SK-N-SH (cell line): Measurements from ENCODE around the gene NARS2. TPM values are rescaled to one million over a fixed set of nuclear protein-coding genes. Genes with fewer than 3 reads are reported as not detected.

ENCODE experiments used
- CTCF ChIA-PET: fragments of 300-600, 350-600 bp; formaldehyde crosslinking; extraction: SDS; loops from one replicate; lab custom pipeline; 2021; lab: Yijun Ruan, JAX
- POLR2A ChIA-PET: fragments of 350-600 bp; sonication (Branson Sonifier 250); formaldehyde crosslinking; extraction: SDS; loops from one replicate; lab custom pipeline; 2020; ENCODE audit warnings: antibody characterized with exemption, inconsistent platforms; lab: Yijun Ruan, JAX
- DNase-seq: peaks from one replicate; pipeline ENCODE4 v3.0.0; 2012
- H2AFZ ChIP-seq: fragments of 200-600 bp; sonication (generic); 2 replicates; pipeline ENCODE4 v1.8.1; 2016; ENCODE audit warnings: antibody characterized with exemption, mild to moderate bottlenecking, low read depth
- H3F3A ChIP-seq: fragments of 200-600 bp; sonication (generic); replicated peaks from 2 replicates; pipeline ENCODE3; 2016; ENCODE audit warnings: antibody characterized with exemption, mild to moderate bottlenecking; ENCODE audit not compliant: insufficient read depth
- H3K27ac ChIP-seq, 2 experiments: fragments of 200-500 bp in 1 of 2; fragments of 200-600 bp in 1 of 2; sonication (Bioruptor generic) in 1 of 2; sonication (generic), shearing (Covaris generic) in 1 of 2; 2 replicates each; pipeline versions ENCODE4 v1.5.1 to v1.6.1; 2014 to 2016; ENCODE audit warnings: low read depth in 2 of 2, inconsistent platforms in 1 of 2, low read length in 1 of 2, mild to moderate bottlenecking in 1 of 2, mixed read lengths in 1 of 2
- H3K27me3 ChIP-seq: fragments of 200-600 bp; sonication (generic), shearing (Covaris generic); 2 replicates; pipeline ENCODE4 v1.6.1; 2016; ENCODE audit warnings: mixed run types; ENCODE audit not compliant: insufficient read depth
- H3K36me3 ChIP-seq, 2 experiments: fragments of 200-500 bp in 1 of 2; fragments of 200-600 bp in 1 of 2; sonication (Bioruptor generic) in 1 of 2; sonication (generic) in 1 of 2; replicated peaks in 1 of 2; 2 replicates each; pipeline versions ENCODE3 to v1.5.1; 2014 to 2016; ENCODE audit warnings: low read length in 1 of 2, mild to moderate bottlenecking in 1 of 2; ENCODE audit not compliant: insufficient read depth in 2 of 2, control insufficient read depth in 1 of 2
- H3K4me1 ChIP-seq, 2 experiments: fragments of 200-500 bp in 1 of 2; fragments of 200-600 bp in 1 of 2; sonication (Bioruptor generic) in 1 of 2; sonication (generic), shearing (Covaris generic) in 1 of 2; 2 replicates each; pipeline versions ENCODE4 v1.5.1 to v1.6.1; 2014 to 2016; ENCODE audit warnings: low read depth in 1 of 2, low read length in 1 of 2, mixed run types in 1 of 2; ENCODE audit not compliant: insufficient read depth in 2 of 2, control insufficient read depth in 1 of 2
- H3K4me2 ChIP-seq: fragments of 200-600 bp; sonication (generic), shearing (Covaris generic); 2 replicates; pipeline ENCODE4 v1.6.1; 2017; ENCODE audit warnings: mixed run types
- H3K4me3 ChIP-seq, 2 experiments: fragments of 200-500 bp in 1 of 2; fragments of 200-600 bp in 1 of 2; sonication (Bioruptor generic) in 1 of 2; sonication (generic), shearing (Covaris generic) in 1 of 2; 2 replicates each; pipeline versions ENCODE4 v1.5.1 to v1.8.1; 2014 to 2016; ENCODE audit warnings: low read depth in 2 of 2, inconsistent platforms in 1 of 2, low read length in 1 of 2, mild to moderate bottlenecking in 1 of 2, mixed read lengths in 1 of 2, moderate library complexity in 1 of 2
- H3K79me2 ChIP-seq: fragments of 200-600 bp; sonication (generic); 2 replicates; pipeline ENCODE4 v1.8.1; 2017; ENCODE audit warnings: mild to moderate bottlenecking; ENCODE audit not compliant: insufficient read depth
- H3K9ac ChIP-seq: fragments of 200-600 bp; sonication (generic); 2 replicates; pipeline ENCODE4 v1.6.1; 2017; ENCODE audit warnings: mixed run types
- H3K9me2 ChIP-seq: fragments of 200-600 bp; sonication (generic); 2 replicates; pipeline ENCODE4 v1.6.1; 2017; ENCODE audit warnings: mixed run types
- H3K9me3 ChIP-seq: fragments of 200-600 bp; sonication (generic); 2 replicates; pipeline ENCODE4 v1.6.1; 2017; ENCODE audit warnings: mixed run types, mild to moderate bottlenecking, moderate library complexity
- H4K20me1 ChIP-seq: fragments of 200-600 bp; sonication (generic); 2 replicates; pipeline ENCODE4 v1.6.1; 2017; ENCODE audit warnings: mild to moderate bottlenecking, mixed run types; ENCODE audit not compliant: insufficient read depth
- CHD2 ChIP-seq: fragments of 150-350 bp; IDR thresholded peaks from 2 replicates; pipeline ENCODE4 v1.6.1; 2018; ENCODE audit warnings: low read length; ENCODE audit not compliant: partially characterized antibody
- EP300 ChIP-seq, 2 experiments: IDR thresholded peaks; 2 replicates each; pipeline versions ENCODE4 v1.4.0 to v1.6.1; 2012; ENCODE audit warnings: borderline replicate concordance in 1 of 2, low read depth in 1 of 2, low read length in 1 of 2
- FOSL2 ChIP-seq: IDR thresholded peaks from 2 replicates; pipeline ENCODE4 v1.4.0; 2012; ENCODE audit warnings: low read depth, mild to moderate bottlenecking, moderate library complexity, borderline replicate concordance
- FOXJ3 ChIP-seq: sonication (generic); formaldehyde crosslinking; IDR thresholded peaks from 2 replicates; pipeline ENCODE4 v1.5.1; 2020; ENCODE audit warnings: mild to moderate bottlenecking, missing genetic modification reagents
- GATA2 ChIP-seq: sonication (generic); formaldehyde crosslinking; IDR thresholded peaks from 2 replicates; pipeline ENCODE4 v1.5.0; 2020; ENCODE audit warnings: mild to moderate bottlenecking, missing genetic modification reagents
- MXI1 ChIP-seq: IDR thresholded peaks from 2 replicates; pipeline ENCODE4 v1.6.1; 2012; ENCODE audit warnings: mild to moderate bottlenecking, low read depth, low read length, improper control_type of control experiment
- NRF1 ChIP-seq: IDR thresholded peaks from 2 replicates; pipeline ENCODE4 v1.6.1; 2012; ENCODE audit warnings: low read depth, mild to moderate bottlenecking, low read length
- PBX3 ChIP-seq: IDR thresholded peaks from 2 replicates; pipeline ENCODE4; 2012
- POLR2AphosphoS5 ChIP-seq: IDR thresholded peaks from 2 replicates; pipeline ENCODE4 v1.6.1; 2012; ENCODE audit warnings: low read depth, low read length
- RAD21 ChIP-seq: IDR thresholded peaks from 2 replicates; pipeline ENCODE4 v1.6.1; 2012; ENCODE audit warnings: mild to moderate bottlenecking, low read length
- RCOR1 ChIP-seq: fragments of 150-350 bp; IDR thresholded peaks from 2 replicates; pipeline ENCODE4 v1.6.1; 2017; ENCODE audit warnings: antibody characterized with exemption, low read length
- RFX5 ChIP-seq: IDR thresholded peaks from 2 replicates; pipeline ENCODE4 v1.6.1; 2012; ENCODE audit warnings: mild to moderate bottlenecking, improper control_type of control experiment, low read length
- RXRA ChIP-seq: IDR thresholded peaks from 2 replicates; pipeline ENCODE4 v1.4.0; 2012; ENCODE audit warnings: low read depth, mild to moderate bottlenecking, borderline replicate concordance
- SMC3 ChIP-seq: IDR thresholded peaks from 2 replicates; pipeline ENCODE4 v1.6.1; 2012; ENCODE audit warnings: low read depth, low read length, improper control_type of control experiment
- TCF12 ChIP-seq: IDR thresholded peaks from 2 replicates; pipeline ENCODE4 v1.4.0; 2012
- YY1 ChIP-seq: IDR thresholded peaks from 2 replicates; pipeline ENCODE4 v1.4.0; 2012; ENCODE audit warnings: low read depth, mild to moderate bottlenecking
- WGBS: methylation state at CpG from one replicate; pipeline ENCODE4 v1.1.6; 2017; ENCODE audit warnings: low lambda C conversion rate; 5-methylcytosine and 5-hydroxymethylcytosine counted together
- polyA plus RNA-seq, 3 experiments: library from polyadenylated mRNA; depleted of rRNA; stranded (reverse); fragments of >200 nt; gene quantifications; 2 replicates each; pipeline ENCODE4 v1.2.3, GENCODE V29; 2012

The NARS2 gene
- polyA plus RNA-seq, 1 of the 3 experiments (the other 2 are of a cell fraction), result 8.9 TPM

- H3K36me3 ChIP-seq, result no peaks in the 10 kb centered on the region
- TF ChIP-seq RFX5, result no peak
- TF ChIP-seq FOSL2, result no peak
- TF ChIP-seq RXRA, result no peak
- TF ChIP-seq YY1, result no peak
- peak; percentile 30; the same call in 1 of the 2 replicates for TF ChIP-seq GATA2
- TF ChIP-seq CHD2, result peak; percentile 22
- peak; percentile 49; the same call in 1 of the 2 replicates for TF ChIP-seq MXI1
- peak; percentile 27 for TF ChIP-seq RAD21
- TF ChIP-seq, all 33 proteins: peak for 4
- WGBS, result 62% methylated on average over 4 of the region's 4 CpGs
- Histone ChIP-seq H3K4me1 (peaks cover 20 to 61% of the 10 kb centered on the region in 2 experiments), H3K4me3 (no peak overlapping the region), H4K20me1 (no peaks in the 10 kb centered on the region), H3F3A (peaks cover 7% of the 10 kb centered on the region), H3K4me2 (0 out of 2 replicates have a peak overlapping the region, but pooled peaks have one; percentile 9), H3K27ac (peak overlapping the region; percentile 32 to 100; a peak in 3 of 4 replicates), H2AFZ (no peak overlapping the region), H3K9me3 (no peaks in the 10 kb centered on the region), H3K9me2 (no peaks in the 10 kb centered on the region), H3K27me3 (no peaks in the 10 kb centered on the region), H3K79me2 (no peaks in the 10 kb centered on the region), H3K9ac (no peak overlapping the region)
- DNase-seq, result peak; percentile 27
- POLR2A ChIA-PET, result interaction anchor here (0.6 to 2.0 kb wide), 9 partner anchors 9 to 286 kb away, joined by 3 to 13 read pairs (median 4); partner anchors contain the start of genes ALG8 and NARS2
- CTCF ChIA-PET, result interaction anchor here (1.2 to 2.2 kb wide), 6 partner anchors 9 to 380 kb away, joined by 3 to 16 read pairs (median 5); no protein-coding TSS in a partner anchor
Measured at GRCh38 chr11:78425399-78426070, 149.1 kb downstream of the NARS2 start.

- no peaks in the 10 kb centered on the region for H3K36me3 ChIP-seq
- H3K27ac ChIP-seq, result peak overlapping the region; percentile 34 to 100; a peak in 3 of 4 replicates
- no peak overlapping the region for H3K9ac ChIP-seq
- WGBS, result 45% methylated on average over 7 of the region's 7 CpGs
- peaks cover 25 to 68% of the 10 kb centered on the region in 2 experiments for H3K4me1 ChIP-seq
- H3F3A ChIP-seq, result peaks cover 10% of the 10 kb centered on the region
- no peak overlapping the region; a peak in 1 of 4 replicates for H3K4me3 ChIP-seq
- no peaks in the 10 kb centered on the region for H3K27me3 ChIP-seq
- H3K9me3 ChIP-seq, result no peaks in the 10 kb centered on the region
- H3K4me2 ChIP-seq, result peak overlapping the region; percentile 9; the same call in 1 of the 2 replicates
- H2AFZ ChIP-seq, result peak overlapping the region; percentile 16; the same call in 1 of the 2 replicates
- ChIA-PET POLR2A (interaction anchor here (0.8 to 2.0 kb wide), 8 partner anchors 8 to 285 kb away, joined by 3 to 13 read pairs (median 4); partner anchors contain the start of genes ALG8, NARS2 and USP35), CTCF (interaction anchor here (1.2 to 2.2 kb wide), 6 partner anchors 9 to 379 kb away, joined by 3 to 16 read pairs (median 5); no protein-coding TSS in a partner anchor)
- TF ChIP-seq CHD2, result peak; percentile 75
- TF ChIP-seq PBX3, result peak; percentile 10; the same call in 1 of the 2 replicates
- TF ChIP-seq RCOR1, result peak; percentile 92
- TF ChIP-seq SMC3, result no peak
- TF ChIP-seq FOXJ3 (CRISPR knock-in tag), result peak; percentile 95
- TF ChIP-seq GATA2, result peak; percentile 87
- peak; percentile 74; the same call in 1 of the 2 replicates for TF ChIP-seq POLR2AphosphoS5
- TF ChIP-seq NRF1, result no peak
- peak in 1 of 2 experiments; percentile 98; a peak in 2 of 4 replicates for TF ChIP-seq EP300 (IDR thresholded peaks at IDR 0.05; ENCODE audit: borderline replicate concordance in 1 of 2, low read depth in 1 of 2, low read length in 1 of 2)
- TF ChIP-seq MXI1, result no peak
- peak; percentile 55 for TF ChIP-seq TCF12
- TF ChIP-seq RAD21, result no peak; the same call in 1 of the 2 replicates
- no peaks in the 10 kb centered on the region for H4K20me1 ChIP-seq
- DNase-seq, result peak; percentile 59
- no peaks in the 10 kb centered on the region for H3K9me2 ChIP-seq
- no peaks in the 10 kb centered on the region for H3K79me2 ChIP-seq
Measured at GRCh38 chr11:78424334-78425270, 150.1 kb downstream of the NARS2 start.
